GM12874 (cell line): ENCODE measurements around the gene CNTN2.

ENCODE experiments used
- CTCF ChIP-seq: IDR thresholded peaks from 2 replicates; pipeline ENCODE4 v1.5.1; 2011; ENCODE audit warnings: low read depth, mild to moderate bottlenecking, control low read depth, low read length, moderate library complexity; ENCODE audit not compliant: insufficient read depth

CNTN2 gene

DNA sequence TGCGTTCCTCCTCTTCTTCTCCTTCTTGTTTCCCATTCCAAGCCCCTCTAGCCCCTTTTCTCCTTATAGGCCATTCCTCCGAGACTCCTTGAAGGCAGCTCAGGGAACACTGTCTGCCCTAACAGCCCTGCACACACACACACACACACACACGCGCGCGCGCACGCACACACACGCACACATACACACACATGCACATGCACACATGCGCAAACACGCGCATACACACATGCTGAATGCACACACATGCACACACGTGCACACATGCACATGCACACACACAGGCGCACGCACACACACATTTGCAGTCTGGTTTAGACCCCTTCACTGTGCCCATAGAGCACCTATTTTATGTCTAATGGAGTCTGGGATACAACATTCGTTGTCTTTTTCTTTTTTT, 17.8 kb upstream of the CNTN2 start:
- TF ChIP-seq CTCF: no peak

DNA sequence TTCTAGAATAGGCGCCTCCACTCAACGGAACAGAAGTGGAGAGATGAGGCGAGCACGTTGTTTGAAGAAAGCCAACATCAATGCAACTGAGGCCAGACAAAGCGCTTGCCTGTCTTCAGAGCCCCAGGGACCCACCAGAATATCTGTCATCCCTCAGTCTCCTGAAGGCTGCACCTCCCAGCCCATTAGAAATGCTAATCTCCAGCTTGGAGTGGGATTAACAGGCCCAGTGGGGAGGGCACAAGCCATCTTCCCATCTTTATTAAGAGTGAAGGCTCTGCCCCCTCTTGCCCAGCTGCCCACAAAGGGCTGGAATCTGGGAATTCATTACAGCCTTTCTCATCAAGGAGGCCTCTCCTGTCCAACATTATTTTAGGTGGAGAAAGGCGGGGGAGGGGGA, 16.8 kb upstream of the CNTN2 start:
- TF ChIP-seq CTCF: no peak

- TF ChIP-seq CTCF: no peak
Observed at GRCh38 chr1:205028390-205028789, 14.6 kb upstream of the CNTN2 start.

DNA sequence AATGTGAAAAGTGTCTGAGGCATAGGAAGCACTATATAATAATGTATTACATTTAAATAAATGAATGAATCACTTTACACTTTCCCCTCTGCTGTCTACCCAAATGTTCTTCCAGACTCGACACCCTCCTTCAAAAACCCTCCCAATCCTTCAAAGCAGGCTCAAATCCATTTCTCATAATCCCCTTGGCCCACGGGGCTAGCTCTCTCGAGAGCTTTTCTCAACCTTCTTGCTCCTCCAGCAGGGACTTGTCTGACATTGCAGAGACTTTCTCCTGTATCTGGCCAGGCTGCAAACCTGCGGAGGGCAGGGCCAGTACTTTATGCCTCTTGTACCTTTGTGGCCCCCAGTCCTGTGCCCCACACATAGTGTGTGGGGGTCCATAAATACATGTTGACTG, 14.1 kb upstream of the CNTN2 start:
- no peak for TF ChIP-seq CTCF

DNA sequence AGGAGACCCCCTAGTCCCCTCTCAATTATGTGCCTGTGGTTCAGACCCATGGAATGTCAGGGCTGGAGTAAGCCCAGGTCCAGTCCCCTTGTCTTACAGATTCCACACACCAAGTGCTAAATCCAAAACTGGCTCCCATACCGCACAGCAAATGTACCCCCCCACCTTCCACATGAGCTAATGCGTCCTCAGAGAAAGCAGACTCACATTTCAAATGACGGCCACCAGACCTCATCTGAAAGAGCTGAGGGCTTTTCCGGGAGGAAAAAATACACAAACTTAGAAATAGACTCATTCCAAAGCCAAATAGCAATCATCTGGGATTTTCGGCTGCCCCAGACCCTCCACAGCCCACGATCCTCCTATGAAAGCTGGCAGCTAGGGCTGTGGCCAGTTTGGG, 12.8 kb upstream of the CNTN2 start:
- no peak for TF ChIP-seq CTCF

- no peak for TF ChIP-seq CTCF
Observed at GRCh38 chr1:205030896-205031295, 12.1 kb upstream of the CNTN2 start.

- TF ChIP-seq CTCF: no peak
Observed at GRCh38 chr1:205032508-205032907, 10.5 kb upstream of the CNTN2 start.

- TF ChIP-seq CTCF: no peak
Observed at GRCh38 chr1:205037539-205037938, 5.5 kb upstream of the CNTN2 start.
